H1 (cell line): ENCODE results near the gene NDUFS5. TPM values are rescaled to one million over a fixed set of nuclear protein-coding genes. Genes with fewer than 3 reads are reported as not detected.

Experiments used
- CBX5 ChIP-seq: fragments of 300-800, 300-1000 bp; sonication (generic); IDR thresholded peaks from 2 replicates; pipeline ENCODE4 v1.7.1; 2016; ENCODE audit warnings: antibody characterized with exemption, low read length, low read depth
- RAD21 ChIP-seq, 2 experiments: IDR thresholded peaks in 1 of 2; conservative IDR thresholded peaks in 1 of 2; 2 replicates each; pipeline ENCODE4 v1.6.1; 2011; ENCODE audit warnings: low read depth in 2 of 2, low read length in 2 of 2, improper control_type of control experiment in 1 of 2, inconsistent platforms in 1 of 2, mild to moderate bottlenecking in 1 of 2, moderate library complexity in 1 of 2
- SAP30 ChIP-seq: fragments of 300-600 bp; sonication (generic); IDR thresholded peaks from 2 replicates; pipeline ENCODE4 v1.7.1; 2012; ENCODE audit warnings: low read length, moderate library complexity, mild to moderate bottlenecking, inconsistent platforms; ENCODE audit not compliant: insufficient read depth, insufficient replicate concordance
- SIN3A ChIP-seq, 2 experiments: IDR thresholded peaks in 1 of 2; conservative IDR thresholded peaks in 1 of 2; 2 replicates each; pipeline ENCODE4 v1.6.1; 2011 to 2012; ENCODE audit warnings: low read length in 2 of 2, improper control_type of control experiment in 1 of 2, low read depth in 1 of 2, mild to moderate bottlenecking in 1 of 2
- polyA plus RNA-seq, 7 experiments: library from polyadenylated mRNA; depleted of rRNA in 3 of 7; stranded (reverse) in 5 of 7; unstranded in 2 of 7; fragments of >200 nt in 5 of 7; fragments of 200-250 nt in 2 of 7; gene quantifications; 1 replicate in 5 of 7; 2 replicates in 1 of 7; 4 replicates in 1 of 7; pipeline versions ENCODE4 v1.2.1 to v1.2.3, GENCODE V29; 2011 to 2013; ENCODE audit warnings: missing spikeins in 2 of 7, mixed read lengths in 2 of 7
- total RNA-seq: library from RNA; stranded (reverse); fragmentation: NEBNext Ultra II Directional; extraction: Animal tissue kit (Norgen Biotek cat#: 25700); gene quantifications from 2 replicates; pipeline ENCODE4 v1.2.1, GENCODE V29; 2021

The NDUFS5 gene
- total and polyA plus RNA-seq, 2 of the 8 experiments (the other 6 are each of a cell fraction or from before 2014, with no cell fraction given), result 435 to 835 TPM

DNA sequence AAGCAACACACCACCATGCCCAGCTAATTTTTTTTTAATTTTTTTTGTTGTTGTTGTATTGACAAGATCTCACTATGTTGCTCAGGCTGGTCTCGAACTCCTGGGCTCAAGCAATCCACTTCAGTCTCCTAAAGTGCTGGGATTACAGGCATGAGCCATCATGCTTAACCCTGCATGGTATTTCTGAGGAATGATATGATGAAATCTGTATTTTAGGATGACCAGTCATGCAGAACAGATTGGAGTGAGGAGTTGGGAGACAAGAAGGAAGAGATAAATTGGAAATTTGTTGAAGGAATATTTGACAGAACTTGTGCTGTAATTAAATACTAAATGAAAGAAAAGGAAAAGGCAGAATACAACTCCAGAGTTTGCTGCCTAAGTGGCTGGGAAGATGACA is 4.7 kb upstream of the NDUFS5 start (continued):
- TF ChIP-seq SAP30 (no peak), SIN3A (conservative IDR thresholded peaks at IDR 0.05 in 1 of 2, IDR thresholded peaks at IDR 0.05 in 1 of 2; ENCODE audit: low read depth in 1 of 2, low read length in 2 of 2) (no peak), RAD21 (IDR thresholded peaks at IDR 0.05 in 1 of 2, conservative IDR thresholded peaks at IDR 0.05 in 1 of 2; ENCODE audit: low read depth in 2 of 2, low read length in 2 of 2) (no peak), CBX5 (no peak)
